ENCODE results near the gene EOMES. TPM values are rescaled to one million over a fixed set of nuclear protein-coding genes. Genes with fewer than 3 reads are reported as not detected.

The EOMES gene
- total and polyA plus RNA-seq, 2 of the 8 experiments (the other 6 are each of a cell fraction or from before 2014, with no cell fraction given) = 0.09 to 0.47 TPM

GRCh38 chr3:27723456-27723814, 1.3 kb upstream of the EOMES start (continued):
- no peak for TF ChIP-seq CHD7 (IDR thresholded peaks at IDR 0.05; ENCODE audit: insufficient replicate concordance, low read length)
- TF ChIP-seq NRF1 (IDR thresholded peaks at IDR 0.05; ENCODE audit: low read depth, low read length) = no peak
- no peak for TF ChIP-seq ATF2 (IDR thresholded peaks at IDR 0.05; ENCODE audit: low read length)
- no peak for TF ChIP-seq CTCF (IDR thresholded peaks at IDR 0.05; ENCODE audit: control extremely low read depth in 1 of 3, insufficient read depth in 1 of 3, low read depth in 1 of 3, low read length in 3 of 3)
- TF ChIP-seq YY1 (IDR thresholded peaks at IDR 0.05; ENCODE audit: low read depth, low read length) = no peak
- no peak for TF ChIP-seq SIN3A (conservative IDR thresholded peaks at IDR 0.05 in 1 of 2, IDR thresholded peaks at IDR 0.05 in 1 of 2; ENCODE audit: low read depth in 1 of 2, low read length in 2 of 2)
- TF ChIP-seq KDM1A (IDR thresholded peaks at IDR 0.05; ENCODE audit: borderline replicate concordance, low read length) = no peak
- TF ChIP-seq POLR2A (IDR thresholded peaks at IDR 0.05; ENCODE audit: control extremely low read depth in 1 of 2, low read depth in 2 of 2, low read length in 2 of 2) = no peak

All from H1 (cell line).